ENCODE measurements around the gene KHSRP. TPM values are rescaled to one million over a fixed set of nuclear protein-coding genes. Genes with fewer than 3 reads are reported as not detected.

Gene KHSRP
- total and polyA plus RNA-seq, 7 donors = 63.9 to 232 (median 94.6) TPM

- 95 to 98% methylated on average over 18 of the region's 18 CpGs for WGBS, 2 donors
- intact Hi-C loops (cut with DNase I) = loop anchor here (5.0 kb wide), 1 partner anchor 55 kb away; the partner anchor contains the start of gene ALKBH7
- DNase-seq = no peak
- Histone ChIP-seq H3K36me3 (no peaks in the 10 kb centered on the region), H3K4me3 (no peak overlapping the region), H3K9me3 (no peaks in the 10 kb centered on the region), H3K27ac (no peak overlapping the region), H3K4me1 (peaks cover 4 to 26% (median 19%) of the 10 kb centered on the region in 4 donors), H3K27me3 (no peaks in the 10 kb centered on the region)
- TF ChIP-seq CTCF (IDR thresholded peaks at IDR 0.05) (no peak), POLR2A (IDR thresholded peaks at IDR 0.05) (no peak), POLR2AphosphoS5 (IDR thresholded peaks at IDR 0.05) (no peak), EP300 (IDR thresholded peaks at IDR 0.05) (no peak)
Observed at GRCh38 chr19:6427131-6427530, 2.5 kb upstream of the KHSRP start.

- WGBS, 2 donors = 95% methylated on average over 21 of the region's 21 CpGs
- peak overlapping the region; percentile 72 to 89 (median 87) for H3K27ac ChIP-seq
- H3K9me3 ChIP-seq = no peaks in the 10 kb centered on the region
- peaks cover 4 to 38% (median 30%) of the 10 kb centered on the region in 4 donors for H3K4me1 ChIP-seq
- H3K4me3 ChIP-seq = peak overlapping the region in 1 of 4 donors; percentile 27
- TF ChIP-seq CTCF (IDR thresholded peaks at IDR 0.05) (no peak), POLR2A (IDR thresholded peaks at IDR 0.05) (no peak), EP300 (IDR thresholded peaks at IDR 0.05) (no peak), POLR2AphosphoS5 (IDR thresholded peaks at IDR 0.05) (no peak)
- intact Hi-C loops (cut with DNase I) = loop anchor here (5.0 kb wide), 1 partner anchor 54 kb away; the partner anchor contains the start of gene ALKBH7
- no peaks in the 10 kb centered on the region for H3K27me3 ChIP-seq
- no peak for DNase-seq
- peaks cover 0 to 10% (median 1%) of the 10 kb centered on the region in 4 donors for H3K36me3 ChIP-seq
Observed at GRCh38 chr19:6425732-6426620, 1.4 kb upstream of the KHSRP start.

- WGBS, 2 donors = 8 to 14% methylated on average over 43 of the region's 43 CpGs
- Histone ChIP-seq H3K9me3 (no peaks in the 10 kb centered on the region), H3K27ac (peak overlapping the region; percentile 80 to 89 (median 87)), H3K27me3 (no peaks in the 10 kb centered on the region), H3K4me3 (peak overlapping the region in 2 of 4 donors; percentile 84 to 85), H3K4me1 (peaks cover 4 to 38% (median 30%) of the 10 kb centered on the region in 4 donors), H3K36me3 (peaks cover 0 to 19% (median 8%) of the 10 kb centered on the region in 4 donors)
- DNase-seq = peak; percentile 100
- intact Hi-C loops (cut with DNase I) = loop anchor here (1.0 to 5.0 kb wide), 2 partner anchors 32 to 53 kb away; partner anchors contain the start of genes ALKBH7 and GTF2F1
- TF ChIP-seq CTCF (IDR thresholded peaks at IDR 0.05) (no peak), POLR2AphosphoS5 (IDR thresholded peaks at IDR 0.05) (peak in 3 of 4 donors; percentile 19 to 59 (median 48))
Observed at GRCh38 chr19:6424939-6425731, 524 bp upstream of the KHSRP start.

GRCh38 chr19:6423499-6424194 is 964 bp downstream of the KHSRP start:
- H3K27ac ChIP-seq = peak overlapping the region; percentile 52 to 86 (median 82)
- H3K9me3 ChIP-seq = no peaks in the 10 kb centered on the region
- peak overlapping the region; percentile 71 to 85 (median 84) for H3K4me3 ChIP-seq
- peaks cover 4 to 38% (median 30%) of the 10 kb centered on the region in 4 donors for H3K4me1 ChIP-seq
- peaks cover 15 to 34% (median 22%) of the 10 kb centered on the region in 4 donors for H3K36me3 ChIP-seq
- intact Hi-C loops (cut with DNase I) = loop anchor here (1.0 kb wide), 1 partner anchor 30 kb away; the partner anchor contains the start of gene GTF2F1
- 1% methylated on average over 20 of the region's 20 CpGs for WGBS, 2 donors
- DNase-seq = peak; percentile 67
- H3K27me3 ChIP-seq = no peaks in the 10 kb centered on the region
- TF ChIP-seq CTCF (IDR thresholded peaks at IDR 0.05) (no peak), EP300 (IDR thresholded peaks at IDR 0.05) (no peak), POLR2AphosphoS5 (IDR thresholded peaks at IDR 0.05) (no peak), POLR2A (IDR thresholded peaks at IDR 0.05) (no peak)
